NOMO-1 (cell line): ENCODE results near the gene CRB1.
"Not testable (repeated sequence)": the region's sequence is repeated elsewhere in the genome, so short reads cannot be mapped to it uniquely, and the experiment has no call there.

Experiments
- DNase-seq, 2 experiments: peaks; one replicate each; lab custom pipeline; 2025; ENCODE audit not compliant: unreplicated experiment in 2 of 2; lab: John Stamatoyannopoulos, UW

CRB1 gene

DNA sequence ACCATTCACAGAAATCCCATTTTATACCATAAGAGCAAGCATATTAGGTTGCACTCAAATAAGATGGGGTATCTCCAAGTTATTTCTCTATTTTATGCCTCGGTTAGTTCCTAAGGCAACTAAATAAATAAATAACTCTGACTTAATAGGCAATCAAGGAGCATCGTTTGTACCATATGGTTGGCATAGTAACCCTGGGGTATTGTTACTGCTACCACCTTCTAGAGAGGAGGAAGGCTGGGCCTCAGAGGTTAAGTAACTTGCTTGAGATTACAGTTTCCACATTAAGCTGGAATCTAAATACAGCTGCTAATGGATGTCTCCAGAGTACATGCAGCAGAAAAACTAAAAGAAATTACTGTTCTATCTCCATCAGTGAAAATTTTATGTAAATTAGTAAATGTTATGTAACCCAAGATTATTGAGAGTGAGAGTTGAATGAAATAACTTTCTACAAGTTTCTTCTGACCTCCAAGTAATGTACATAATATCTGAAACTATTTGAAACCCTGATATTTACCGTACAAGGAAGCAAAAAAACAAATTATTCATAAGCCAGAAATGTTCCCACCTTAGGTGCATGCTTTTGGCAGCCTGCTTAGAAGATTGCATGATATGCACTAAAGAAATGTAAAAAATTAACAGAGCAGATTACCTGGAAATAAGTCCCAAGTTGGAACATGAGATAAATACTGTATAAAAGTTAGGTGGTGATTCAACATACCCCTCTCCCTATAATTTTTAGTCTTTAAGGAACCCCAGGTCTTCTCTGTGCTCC lies 127.0 kb downstream of the CRB1 start:
- no peak for DNase-seq

DNA sequence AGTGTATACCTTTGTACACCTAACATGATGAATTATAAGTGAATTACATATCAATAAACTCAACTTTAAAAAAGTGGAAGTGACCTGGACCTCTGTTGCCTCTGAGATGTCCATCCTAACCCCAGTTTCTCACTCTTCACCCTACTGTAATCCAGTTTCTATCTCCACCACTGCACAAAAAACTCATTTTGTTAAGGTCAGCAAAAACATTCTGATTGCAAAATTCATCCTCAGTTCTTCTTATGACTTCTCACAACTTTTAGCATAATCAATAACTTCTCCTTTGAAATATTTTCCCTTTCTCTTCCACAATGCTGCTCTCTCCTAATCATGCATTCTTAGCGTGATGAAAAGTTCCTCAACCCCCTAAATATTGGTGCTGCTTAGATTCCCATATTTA lies 129.8 kb downstream of the CRB1 start:
- DNase-seq: no peak

DNA sequence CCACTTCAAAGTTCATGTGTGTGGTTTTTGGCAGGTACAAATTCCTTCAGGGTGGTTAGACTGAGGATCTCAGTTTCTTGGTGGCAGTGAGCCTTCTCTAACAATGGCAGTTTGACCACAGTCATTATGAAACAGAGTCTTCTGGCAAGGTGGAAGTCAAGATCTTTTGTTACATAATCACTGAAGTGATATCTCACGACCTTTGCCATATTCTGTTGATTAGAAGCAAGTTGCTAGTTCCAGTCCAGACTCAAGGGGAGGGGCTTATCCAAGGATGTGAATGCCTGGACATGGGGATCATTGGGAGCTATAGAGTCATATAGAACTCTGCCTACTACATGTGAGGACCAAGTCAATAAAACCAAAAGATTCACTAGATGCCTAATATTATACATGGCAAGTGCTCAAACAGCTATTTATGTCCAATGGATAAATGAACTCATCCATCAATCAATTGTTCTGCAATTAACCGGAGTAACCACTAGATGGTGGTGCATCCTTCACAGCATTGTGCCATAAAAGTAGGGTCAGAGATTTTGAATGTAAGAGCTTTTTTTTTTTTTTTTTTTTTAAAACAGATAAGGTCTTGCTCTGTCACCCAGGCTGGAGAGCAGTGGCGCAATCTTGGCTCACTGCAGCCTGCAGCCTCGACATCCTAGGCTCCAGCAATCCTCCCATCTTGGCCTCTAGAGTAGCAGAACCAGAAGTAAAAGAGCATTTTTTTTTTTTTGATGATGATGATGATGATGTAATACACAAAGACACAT lies 131.9 kb downstream of the CRB1 start:
- peak; percentile 65 to 87 for DNase-seq

DNA sequence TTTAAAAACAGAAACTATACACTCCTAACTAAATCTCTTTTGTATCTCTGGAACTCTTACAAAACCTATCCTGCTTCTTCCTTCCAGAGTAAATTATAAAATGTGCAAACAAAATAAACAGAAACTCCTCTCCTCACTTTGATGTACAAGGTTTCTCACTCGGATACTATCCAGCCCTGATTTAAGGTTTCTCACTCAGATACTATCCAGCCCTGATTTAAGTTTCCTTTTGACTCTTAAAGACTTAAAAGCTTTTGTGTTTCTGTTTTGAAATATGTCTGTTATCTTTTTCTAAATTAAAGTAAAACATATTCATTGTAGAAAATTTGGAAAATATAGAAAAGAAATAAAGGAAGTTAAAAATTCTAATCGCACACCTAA lies 132.5 kb downstream of the CRB1 start:
- DNase-seq: no peak

DNA sequence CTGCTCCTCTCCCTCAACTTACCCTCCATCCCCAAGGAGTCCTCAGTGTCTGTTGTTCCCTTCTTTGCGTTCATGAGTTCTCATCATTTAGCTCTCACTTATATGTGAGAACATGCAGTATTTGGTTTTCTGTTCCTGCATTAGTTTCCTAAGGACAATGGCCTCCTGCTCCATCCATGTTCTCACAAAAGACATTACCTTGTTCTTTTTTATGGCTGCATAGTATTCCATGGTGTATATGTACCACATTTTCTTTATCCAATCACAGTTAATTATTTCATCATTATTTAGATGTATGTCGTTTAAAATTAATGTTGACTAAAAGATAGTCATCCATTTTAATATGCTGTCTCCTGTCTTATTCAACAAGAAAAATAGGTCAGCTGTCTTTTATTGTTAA lies 134.1 kb downstream of the CRB1 start:
- no peak for DNase-seq

DNA sequence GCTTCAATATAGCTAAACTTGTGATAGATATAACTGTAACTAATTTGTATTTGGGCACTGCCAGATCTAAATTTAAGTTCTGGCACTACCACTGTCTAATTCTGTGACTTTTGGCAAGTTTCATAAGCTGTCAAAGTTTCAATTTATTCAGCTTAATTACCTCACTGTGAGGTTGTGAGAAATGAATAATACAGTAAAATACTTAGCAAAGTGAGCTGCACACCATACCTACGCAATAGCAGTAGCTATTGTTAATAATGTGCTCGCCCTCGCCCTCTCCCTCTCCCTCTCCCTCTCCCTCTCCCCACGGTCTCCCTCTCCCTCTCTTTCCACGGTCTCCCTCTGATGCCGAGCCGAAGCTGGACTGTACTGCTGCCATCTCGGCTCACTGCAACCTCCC lies 136.7 kb downstream of the CRB1 start:
- DNase-seq: not testable (repeated sequence)

DNA sequence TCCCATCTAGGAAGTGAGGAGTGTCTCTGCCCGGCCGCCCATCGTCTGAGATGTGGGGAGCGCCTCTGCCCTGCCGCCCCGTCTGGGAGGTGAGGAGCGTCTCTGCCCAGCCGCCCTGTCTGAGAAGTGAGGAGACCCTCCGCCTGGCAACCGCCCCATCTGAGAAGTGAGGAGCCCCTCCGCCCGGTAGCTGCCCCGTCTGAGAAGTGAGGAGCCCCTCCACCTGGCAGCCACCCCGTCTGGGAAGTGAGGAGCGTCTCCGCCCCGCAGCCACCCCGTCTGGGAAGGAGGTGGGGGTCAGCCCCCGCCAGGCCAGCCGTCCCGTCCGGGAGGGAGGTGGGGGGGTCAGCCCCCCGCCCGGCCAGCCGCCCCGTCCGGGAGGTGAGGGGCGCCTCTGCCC lies 137.6 kb downstream of the CRB1 start:
- not testable (repeated sequence) for DNase-seq

DNA sequence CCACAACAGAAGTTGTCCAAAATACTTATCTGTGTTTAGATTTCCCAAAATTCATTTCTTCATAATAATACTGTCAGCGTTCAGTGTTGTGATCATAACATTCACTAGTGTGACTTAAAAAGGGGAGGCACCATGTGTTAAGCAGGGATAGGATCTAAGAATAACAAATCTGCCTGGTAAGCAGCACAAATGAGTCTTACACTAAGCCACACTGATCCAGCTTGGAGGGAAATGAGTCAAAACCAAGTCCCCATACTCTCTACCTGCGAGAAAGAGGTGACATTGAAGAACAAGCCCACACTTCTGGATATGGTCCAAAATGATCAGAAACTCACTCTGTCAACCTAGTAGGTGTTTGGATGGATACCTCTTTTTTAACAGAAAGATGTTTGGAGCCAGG lies 145.5 kb downstream of the CRB1 start:
- DNase-seq: no peak

DNA sequence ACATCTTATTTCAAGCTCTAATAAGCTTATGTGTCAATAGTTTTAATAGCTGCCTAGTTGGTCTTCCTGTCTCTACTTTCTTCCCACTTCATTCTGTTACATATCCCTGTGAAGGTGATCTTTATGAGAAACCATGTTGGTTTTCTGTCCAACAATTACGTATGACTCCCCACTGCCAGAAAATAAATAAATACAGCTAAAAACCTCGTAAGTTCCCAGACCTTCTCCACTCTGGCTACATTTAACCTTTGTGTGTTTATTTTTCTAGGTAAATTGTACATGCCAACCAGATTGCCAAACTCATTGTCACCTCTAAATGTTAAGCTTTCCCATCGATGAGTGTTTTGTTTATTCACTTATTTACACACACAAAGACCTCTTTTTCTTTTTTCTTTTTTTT lies 147.2 kb downstream of the CRB1 start:
- DNase-seq: no peak

DNA sequence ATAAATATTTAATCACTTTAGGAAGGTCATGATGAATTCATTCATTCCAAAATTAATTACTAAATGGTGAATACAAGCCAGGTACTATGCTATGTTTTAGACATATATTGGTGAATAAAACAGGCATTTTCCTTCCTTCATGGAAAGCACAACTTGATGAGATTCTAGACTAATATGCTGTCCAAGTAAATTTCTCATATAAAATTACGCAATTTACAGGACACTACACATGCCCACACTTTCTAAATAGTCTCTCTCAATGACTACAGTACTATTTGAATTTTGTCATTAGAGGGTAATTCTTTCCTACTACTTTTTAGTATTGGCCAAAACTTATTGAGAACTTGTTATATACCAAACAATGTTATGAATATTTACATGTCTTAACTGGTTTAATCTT lies 150.6 kb downstream of the CRB1 start:
- no peak for DNase-seq

DNA sequence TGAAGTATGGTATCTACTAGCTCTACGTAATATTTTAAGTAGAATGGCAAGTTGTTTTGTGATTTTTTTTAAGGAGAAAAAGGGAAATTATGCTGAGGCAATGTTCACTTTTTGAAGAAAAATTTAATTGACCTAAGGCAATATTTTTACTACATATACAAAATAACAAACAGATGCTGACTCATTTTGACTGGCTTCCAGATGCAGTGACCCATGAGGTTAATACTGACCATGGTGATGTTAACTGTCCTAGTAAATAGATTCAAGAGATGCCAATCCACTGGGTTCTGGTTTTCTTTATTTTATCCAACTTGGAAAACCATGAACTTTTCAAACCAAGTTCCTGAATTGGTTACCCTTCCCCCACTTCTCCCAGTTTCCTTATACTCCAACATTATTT lies 154.9 kb downstream of the CRB1 start:
- DNase-seq: no peak

DNA sequence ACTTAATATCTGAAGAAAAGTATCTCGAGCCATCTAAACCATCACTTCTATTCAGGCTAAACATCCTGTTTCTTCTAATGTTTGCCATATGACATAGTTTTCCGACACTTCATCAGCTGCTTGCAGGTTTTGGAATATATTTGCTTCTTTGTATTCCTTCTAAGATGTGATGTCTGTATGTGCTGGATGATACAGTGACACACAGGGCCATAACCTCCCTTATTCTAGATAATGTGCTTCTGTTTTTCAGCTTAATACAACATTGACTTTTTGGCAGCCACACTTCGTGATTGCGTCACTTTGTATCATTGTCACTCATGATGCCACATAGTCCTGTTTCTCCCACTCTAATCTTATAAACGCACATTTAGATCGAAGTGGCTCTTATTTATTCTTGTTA lies 156.3 kb downstream of the CRB1 start:
- no peak for DNase-seq

DNA sequence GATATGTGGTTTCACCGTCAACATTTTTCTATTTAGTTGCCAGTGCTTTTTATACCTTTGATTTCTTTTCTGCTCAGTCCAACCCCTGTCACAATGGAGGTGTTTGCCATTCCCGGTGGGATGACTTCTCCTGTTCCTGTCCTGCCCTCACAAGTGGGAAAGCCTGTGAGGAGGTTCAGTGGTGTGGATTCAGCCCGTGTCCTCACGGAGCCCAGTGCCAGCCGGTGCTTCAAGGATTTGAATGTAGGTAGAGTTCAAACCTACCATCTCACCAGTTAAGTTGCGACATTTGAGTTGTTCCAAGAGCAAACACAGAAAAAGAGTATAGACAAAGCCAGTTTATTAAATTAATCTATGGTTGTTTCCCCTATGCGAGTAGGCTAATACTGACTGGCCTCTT lies 161.3 kb downstream of the CRB1 start:
- DNase-seq: no peak

DNA sequence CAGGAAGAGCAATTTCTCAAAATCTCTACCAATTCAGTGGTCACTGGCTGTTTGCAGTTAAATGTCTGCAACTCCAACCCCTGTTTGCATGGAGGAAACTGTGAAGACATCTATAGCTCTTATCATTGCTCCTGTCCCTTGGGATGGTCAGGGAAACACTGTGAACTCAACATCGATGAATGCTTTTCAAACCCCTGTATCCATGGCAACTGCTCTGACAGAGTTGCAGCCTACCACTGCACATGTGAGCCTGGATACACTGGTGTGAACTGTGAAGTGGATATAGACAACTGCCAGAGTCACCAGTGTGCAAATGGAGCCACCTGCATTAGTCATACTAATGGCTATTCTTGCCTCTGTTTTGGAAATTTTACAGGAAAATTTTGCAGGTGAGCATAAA lies 167.2 kb downstream of the CRB1 start:
- no peak for DNase-seq

DNA sequence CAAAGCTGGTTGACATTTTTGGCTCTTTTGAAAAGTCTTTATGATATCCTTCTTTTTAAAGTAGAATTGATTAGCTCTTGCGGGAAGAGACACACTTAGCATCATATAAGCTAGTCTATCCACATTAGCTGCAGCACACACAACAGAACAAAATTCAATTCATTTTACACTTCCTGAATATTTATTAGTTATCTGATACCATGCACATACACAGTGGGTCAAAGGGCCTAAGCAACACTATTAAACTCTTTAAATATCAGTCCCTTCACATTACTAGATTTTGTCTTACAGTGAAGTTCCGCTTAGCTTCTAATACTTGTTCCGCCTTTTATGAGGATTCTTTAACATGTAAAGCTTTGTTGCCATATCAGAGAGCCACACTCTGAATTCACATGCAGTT lies 169.5 kb downstream of the CRB1 start:
- DNase-seq: no peak

DNA sequence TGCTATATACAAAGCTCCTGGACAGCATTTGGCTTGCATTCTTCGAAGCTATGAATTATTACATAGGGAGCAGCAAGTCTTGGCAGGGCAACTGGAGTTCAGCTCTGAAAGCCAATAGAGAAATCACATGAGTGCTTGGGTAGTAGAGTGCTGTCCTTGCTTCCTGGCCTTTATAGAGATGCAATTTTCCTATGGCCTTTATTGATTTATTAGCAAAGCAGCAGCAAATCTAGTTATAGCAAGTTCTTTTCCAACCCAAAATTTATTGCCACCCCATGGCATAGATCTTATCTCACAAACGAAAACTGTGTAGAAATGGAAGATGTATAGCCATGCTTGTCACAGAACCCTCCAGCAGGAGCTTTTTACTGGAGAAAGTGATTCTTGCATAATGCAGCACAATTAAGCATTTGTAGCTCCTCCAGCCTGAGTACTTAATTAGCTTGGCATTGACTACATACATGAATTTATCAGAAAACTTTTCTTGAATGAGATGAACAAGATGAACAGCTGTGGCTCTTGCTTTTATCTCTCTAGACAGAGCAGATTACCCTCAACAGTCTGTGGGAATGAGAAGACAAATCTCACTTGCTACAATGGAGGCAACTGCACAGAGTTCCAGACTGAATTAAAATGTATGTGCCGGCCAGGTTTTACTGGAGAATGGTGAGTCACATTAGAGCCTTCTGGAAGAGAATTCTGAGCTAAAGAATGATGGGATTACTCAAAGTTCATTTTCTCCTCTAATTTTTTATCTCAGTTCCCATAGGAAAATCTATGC lies 170.1 kb downstream of the CRB1 start:
- no peak for DNase-seq

DNA sequence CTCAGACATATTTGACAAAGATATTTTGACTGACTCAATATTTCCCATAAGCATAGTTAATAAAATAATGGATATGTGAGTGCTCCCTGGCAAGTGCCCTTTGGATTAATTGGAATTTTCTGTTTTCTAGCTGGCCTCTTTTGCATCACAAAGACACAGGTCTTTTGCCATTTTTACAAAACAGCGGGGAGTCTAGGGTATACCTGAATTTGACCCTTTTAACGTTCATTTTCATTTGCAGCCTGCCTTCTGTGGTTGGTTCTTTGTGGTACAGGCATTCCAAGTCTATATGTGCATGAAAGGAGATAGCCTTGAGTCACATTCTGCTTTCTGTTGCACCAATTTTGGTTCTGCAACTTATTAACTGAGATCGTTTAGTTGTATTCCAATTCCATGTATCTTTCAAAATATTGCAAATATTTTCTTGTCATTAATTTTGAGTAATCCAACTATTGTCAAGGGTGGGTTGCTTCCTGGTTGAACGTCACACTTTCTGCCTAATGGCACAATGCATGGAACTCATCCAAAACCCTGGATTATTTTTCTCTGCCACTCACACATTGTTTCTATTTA lies 171.7 kb downstream of the CRB1 start:
- DNase-seq: no peak

DNA sequence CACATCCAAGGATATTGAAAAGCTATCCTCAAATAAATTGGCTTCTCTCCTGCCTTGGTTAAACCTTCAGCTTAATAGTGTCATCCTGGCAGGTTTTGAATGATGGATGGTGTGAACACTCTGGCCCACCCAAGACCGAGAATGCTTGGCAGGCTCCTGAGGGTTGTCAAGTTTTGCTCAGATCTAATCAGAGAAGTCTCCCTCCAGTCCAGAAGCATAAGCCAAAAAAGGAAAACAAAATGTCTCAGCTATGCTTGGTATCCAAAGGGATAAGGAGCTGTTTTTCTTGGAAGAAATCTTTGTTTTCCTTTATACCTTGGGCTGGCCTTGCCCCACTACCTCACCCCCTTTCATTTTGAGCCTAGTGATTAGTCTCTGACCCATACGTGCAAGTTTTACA lies 172.7 kb downstream of the CRB1 start:
- no peak for DNase-seq

DNA sequence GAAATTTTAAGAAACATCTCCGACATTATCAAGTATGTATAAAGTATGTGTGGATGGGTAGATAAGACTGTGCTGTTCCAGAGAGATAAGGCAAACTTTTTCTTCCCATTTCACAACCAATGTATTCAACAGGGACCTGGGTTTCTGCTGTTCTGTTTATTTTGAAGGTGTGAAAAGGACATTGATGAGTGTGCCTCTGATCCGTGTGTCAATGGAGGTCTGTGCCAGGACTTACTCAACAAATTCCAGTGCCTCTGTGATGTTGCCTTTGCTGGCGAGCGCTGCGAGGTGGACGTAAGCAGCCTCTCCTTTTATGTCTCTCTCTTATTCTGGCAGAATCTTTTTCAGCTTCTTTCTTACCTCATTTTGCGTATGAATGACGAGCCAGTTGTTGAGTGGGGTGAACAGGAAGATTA lies 174.0 kb downstream of the CRB1 start:
- DNase-seq: no peak

DNA sequence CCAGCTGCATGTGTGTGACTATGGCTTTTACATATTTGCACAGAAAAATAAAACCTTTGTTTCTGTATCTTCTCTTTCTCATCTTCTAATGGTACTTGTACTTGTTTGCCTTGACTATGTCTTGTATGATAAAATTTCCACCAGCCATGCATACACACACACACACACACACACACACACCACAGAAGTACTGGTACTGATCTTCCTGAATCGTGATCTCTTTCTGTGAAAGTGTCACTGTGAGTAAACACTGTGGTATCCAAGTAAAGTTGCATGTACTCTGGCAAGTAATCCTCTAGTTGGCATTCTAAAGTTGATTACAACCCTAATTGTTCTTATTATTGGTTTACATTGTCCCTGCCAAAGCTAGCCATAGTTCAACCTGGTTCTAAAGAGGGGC lies 176.7 kb downstream of the CRB1 start:
- DNase-seq: no peak

DNA sequence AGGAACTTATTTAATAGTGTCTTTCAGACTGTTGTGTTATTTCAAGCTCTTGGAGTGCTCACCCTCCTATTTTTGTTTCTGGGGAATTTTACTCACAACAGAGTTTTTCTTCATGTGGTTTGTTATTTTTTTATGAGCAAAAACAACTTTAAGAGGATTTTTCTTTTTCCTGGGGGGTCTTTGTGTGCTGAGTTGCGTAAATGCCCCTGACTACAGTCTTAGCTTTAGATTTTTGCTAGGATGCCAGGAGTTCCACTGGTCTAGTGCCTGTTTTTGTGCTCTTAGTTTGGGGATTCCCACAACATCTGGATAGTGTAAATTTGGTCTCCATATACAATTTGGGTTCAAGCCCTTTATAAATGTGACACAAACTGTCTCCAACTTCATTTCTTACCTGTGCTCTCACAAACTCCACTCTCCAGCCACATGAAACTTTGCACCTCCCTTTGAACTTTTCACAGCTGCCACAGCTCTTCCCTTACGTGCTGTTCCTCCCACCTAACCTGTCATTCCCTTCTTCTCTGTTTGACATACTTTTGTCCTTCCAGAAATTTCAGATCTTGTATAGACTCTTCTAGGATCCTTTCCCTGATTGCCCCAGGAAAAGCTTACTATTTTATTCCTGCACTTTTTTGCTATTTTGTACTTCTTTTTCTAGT lies 180.2 kb downstream of the CRB1 start:
- no peak for DNase-seq
